Fibroblast of pulmonary artery (primary cell): ENCODE data around the gene CD52.

ENCODE experiments used
- DNase-seq: peaks from one replicate; pipeline ENCODE4 v3.0.0-alpha.2; 2010; ENCODE audit warnings: low read depth
- H3K4me3 ChIP-seq: replicated peaks from 2 replicates; pipeline ENCODE4 v1.5.1; 2011; ENCODE audit warnings: low read depth, mild to moderate bottlenecking, control low read depth, low read length, moderate library complexity
- CTCF ChIP-seq: IDR thresholded peaks from 2 replicates; pipeline ENCODE4 v1.5.1; 2011; ENCODE audit warnings: mild to moderate bottlenecking, control low read depth, low read length, inconsistent platforms; ENCODE audit errors: missing control alignments

Gene CD52

DNA sequence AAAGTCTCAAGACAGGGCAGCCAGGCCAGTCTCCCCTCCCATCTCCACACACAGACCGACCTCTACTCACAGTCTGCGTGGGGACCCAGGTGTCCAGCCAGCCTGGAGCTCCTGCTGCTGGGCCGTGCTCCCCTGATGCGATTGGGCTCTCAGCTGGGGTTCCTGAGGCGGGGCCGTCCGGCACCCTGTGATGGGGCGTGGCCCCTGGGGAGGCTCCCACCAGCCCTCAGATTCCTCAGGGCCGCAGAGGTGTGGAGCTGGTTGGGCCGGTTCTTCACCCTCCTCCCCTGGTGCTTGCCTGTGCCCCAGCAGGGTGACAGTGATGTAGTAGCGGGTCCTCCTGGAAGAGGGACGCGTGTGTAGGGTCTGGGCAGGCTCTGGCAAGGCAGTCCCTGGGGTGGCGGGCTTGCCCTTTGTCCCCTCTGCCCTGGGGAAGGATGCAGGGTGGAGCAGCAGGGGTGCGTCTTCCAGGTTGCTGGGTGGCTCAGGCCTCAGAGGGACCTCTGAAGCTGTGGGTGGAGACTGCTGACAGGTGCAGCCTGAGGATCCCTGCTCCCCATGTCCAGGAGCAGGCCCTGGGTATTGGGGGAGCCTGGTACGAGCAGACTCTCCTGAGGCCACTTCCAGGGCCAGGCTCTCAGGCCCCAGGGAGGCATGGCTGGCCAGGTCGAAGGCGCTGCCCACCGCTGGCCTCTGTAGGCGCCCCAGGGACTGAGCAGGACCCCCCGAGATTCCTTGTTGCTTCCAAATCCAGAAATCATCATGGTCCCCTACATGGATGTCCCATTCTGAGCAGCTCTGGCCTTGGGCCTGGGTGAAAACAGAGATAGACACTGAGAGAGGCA is 36.4 kb downstream of the CD52 start, which contains the start of gene CRYBG2:
TSS of gene CRYBG2 (minus strand) at position 155 of the 845 bp plus-strand sequence. CDS start 7,473 bp downstream, outside the sequence.
- no peak for DNase-seq
- H3K4me3 ChIP-seq: no peak within 1 kb of the TSS
- TF ChIP-seq CTCF: no peak

DNA sequence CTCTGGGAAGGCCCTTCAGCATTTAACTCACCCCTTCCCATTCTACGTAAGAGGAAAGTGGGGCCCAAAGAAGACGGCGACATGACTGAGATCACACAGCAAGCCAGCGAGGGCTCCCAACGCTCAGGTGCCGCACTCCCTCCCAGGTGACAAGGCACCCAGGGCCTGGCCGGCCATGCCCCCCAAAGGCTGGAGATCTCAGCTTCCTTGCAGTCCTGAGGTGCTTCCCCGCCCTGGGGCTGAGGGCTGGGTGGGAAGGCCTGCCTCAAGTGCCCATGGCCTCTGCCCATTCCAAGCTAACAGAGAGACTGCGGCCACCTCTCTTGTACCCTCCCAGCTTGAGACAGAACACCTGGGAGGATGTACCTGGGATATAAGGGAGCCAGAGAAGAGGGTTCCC is 37.2 kb downstream of the CD52 start:
- H3K4me3 ChIP-seq: no peak overlapping the region
- DNase-seq: no peak
- no peak for TF ChIP-seq CTCF

GRCh38 chr1:26356106-26356505 is 38.3 kb downstream of the CD52 start:
- DNase-seq: no peak
- H3K4me3 ChIP-seq: no peak overlapping the region
- no peak for TF ChIP-seq CTCF

DNA sequence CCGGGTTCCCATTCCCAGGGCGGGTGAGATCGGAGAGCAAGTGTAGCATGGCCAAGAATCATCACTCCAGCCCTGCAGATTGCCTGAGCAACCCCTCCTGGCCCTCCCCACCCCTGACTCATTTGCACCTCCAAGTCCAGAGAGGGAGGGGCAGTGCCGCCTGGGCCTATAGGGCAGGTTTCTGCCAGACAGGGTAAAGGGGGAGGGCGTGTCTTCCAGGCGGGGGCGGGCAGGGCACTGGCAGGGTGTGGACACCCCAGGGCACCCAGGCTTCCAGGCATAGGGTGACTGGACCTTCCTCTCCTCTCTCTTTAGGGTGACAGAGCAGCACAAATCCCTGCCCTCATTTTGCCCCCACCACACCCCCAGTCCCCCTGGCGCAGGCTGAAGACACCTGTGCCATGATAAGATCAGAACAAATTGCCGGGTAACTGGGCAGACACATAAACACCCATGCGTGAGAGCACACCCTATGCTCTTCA is 39.4 kb downstream of the CD52 start:
- DNase-seq: no peak
- TF ChIP-seq CTCF: no peak

GRCh38 chr1:26358411-26359384 is 40.9 kb downstream of the CD52 start:
- no peak overlapping the region for H3K4me3 ChIP-seq
- DNase-seq: no peak
- TF ChIP-seq CTCF: no peak

More for the DNA sequence above, 39.4 kb downstream of the CD52 start:
- no peak overlapping the region for H3K4me3 ChIP-seq

DNA sequence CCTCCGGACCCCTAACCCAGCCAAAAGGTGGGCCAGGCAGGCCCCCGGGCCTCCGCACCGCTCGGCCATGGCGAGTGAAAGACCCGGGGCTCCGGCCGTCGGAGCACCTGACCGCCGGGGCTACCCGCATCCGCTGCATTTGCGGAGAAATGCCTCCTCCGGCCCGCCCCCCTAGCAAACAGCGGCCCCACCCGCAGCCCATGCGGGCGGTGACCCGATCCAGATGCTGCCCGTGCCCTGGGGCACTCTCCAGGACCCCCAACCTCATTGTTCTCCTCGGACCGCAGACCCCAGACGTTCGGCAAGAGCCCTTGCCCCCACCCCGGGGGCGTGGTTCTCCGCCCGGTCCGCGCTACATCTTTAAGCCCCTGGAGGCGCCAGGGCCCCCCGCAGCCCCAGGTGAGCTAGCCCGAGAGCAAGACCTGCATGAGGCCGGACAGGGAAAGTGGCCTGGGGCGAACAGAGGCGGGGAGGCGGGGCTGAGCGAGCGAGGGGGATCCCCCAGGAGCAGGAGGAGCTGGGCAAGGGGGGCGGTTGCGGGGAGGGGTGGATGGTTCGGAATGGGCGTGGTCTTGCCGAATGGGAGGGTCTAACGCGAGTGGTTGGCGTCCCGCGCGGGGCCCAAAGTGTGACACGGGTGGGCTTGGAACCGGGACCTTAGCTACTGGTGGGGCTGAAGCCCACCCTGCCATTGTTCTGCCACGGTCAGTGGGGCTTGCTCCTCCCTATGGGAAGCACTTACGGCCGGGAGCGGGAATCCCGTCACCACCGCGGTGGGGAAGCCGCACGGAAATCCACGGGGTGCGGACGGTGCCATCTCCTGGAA is 42.4 kb downstream of the CD52 start:
- no peak for DNase-seq
- H3K4me3 ChIP-seq: no peak overlapping the region
- TF ChIP-seq CTCF: no peak
